Ovary (tissue), 3 donors: ENCODE data around the gene OR5P2.
"Not testable (repeated sequence)": the region's sequence is repeated elsewhere in the genome, so short reads cannot be mapped to it uniquely, and the experiment has no call there.

Experiments used
- CTCF ChIP-seq, 3 donors: fragments of 450-650 bp in 2 of 3; fragments of 200-600 bp in 1 of 3; IDR thresholded peaks; one replicate each; pipeline versions ENCODE4 v1.5.1 to v1.8.0; 2016 to 2022; ENCODE audit warnings: antibody characterized with exemption in 3 of 3, mild to moderate bottlenecking in 1 of 3
- EP300 ChIP-seq: sonication (generic); formaldehyde crosslinking; IDR thresholded peaks from one replicate; pipeline ENCODE4 v1.6.1; 2017; ENCODE audit warnings: antibody characterized with exemption
- POLR2A ChIP-seq: fragments of 450-650 bp; IDR thresholded peaks from one replicate; pipeline ENCODE4 v1.6.1; 2017; ENCODE audit warnings: antibody characterized with exemption, mild to moderate bottlenecking, moderate library complexity
- donor health status: DM: no; HTN: no; CAD: no.

- TF ChIP-seq CTCF (IDR thresholded peaks at IDR 0.05); EP300; POLR2A: not testable (repeated sequence)
Measured at GRCh38 chr11:7820417-7820816, 23.7 kb upstream of the OR5P2 start.
